HT1080 (cell line): ENCODE results near the gene XK. TPM values are rescaled to one million over a fixed set of nuclear protein-coding genes. Genes with fewer than 3 reads are reported as not detected.

ENCODE experiments used
- DNase-seq: peaks from one replicate; pipeline ENCODE4 v3.0.0-alpha.2; 2015; ENCODE audit warnings: low read depth
- total RNA-seq: library from RNA; depleted of rRNA; stranded (reverse); fragments of >200 nt; shearing (Covaris generic); gene quantifications from 2 replicates; pipeline ENCODE4 v1.2.3, GENCODE V29; 2014

Gene XK
- total RNA-seq, 1 experiment from 2014 or later, result 1.8 TPM

DNA sequence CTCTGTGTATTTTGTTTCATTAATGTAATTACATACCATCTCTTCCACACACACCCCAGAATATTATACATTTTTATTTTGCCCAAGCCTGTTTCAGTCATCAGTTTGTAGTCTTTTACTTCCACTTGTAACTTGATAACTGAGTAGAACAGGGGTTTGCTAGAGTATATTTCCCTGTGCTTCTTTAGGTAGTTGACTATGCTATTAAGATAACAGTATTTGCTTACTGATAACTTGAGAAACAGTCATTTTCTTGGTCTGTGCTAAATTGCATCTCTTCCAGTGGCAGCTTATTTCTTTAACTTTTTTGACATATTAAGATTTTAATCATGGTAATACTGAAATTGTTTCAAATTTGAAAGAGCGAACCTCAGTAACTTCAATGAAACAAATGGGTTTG lies 7.0 kb upstream of the XK start:
- DNase-seq, result no peak

DNA sequence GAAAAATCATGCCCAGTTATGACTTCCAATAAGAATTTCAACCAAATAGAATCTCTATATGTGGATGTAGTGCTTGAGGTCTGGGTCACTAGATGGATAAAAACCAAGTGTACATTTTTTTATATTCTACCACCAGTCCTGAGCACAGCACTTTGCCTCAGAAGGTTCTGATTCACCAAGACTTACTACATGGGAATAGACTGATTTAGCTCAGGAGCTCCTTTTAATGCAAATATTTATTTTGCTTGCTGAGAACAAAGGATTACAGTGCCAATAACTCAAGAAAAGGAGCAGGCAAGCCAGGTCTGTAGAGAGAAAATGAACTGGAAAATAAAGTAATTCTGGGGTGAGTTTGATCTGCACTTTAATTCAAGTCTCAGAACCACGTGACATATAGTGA lies 6.4 kb upstream of the XK start:
- no peak for DNase-seq

DNA sequence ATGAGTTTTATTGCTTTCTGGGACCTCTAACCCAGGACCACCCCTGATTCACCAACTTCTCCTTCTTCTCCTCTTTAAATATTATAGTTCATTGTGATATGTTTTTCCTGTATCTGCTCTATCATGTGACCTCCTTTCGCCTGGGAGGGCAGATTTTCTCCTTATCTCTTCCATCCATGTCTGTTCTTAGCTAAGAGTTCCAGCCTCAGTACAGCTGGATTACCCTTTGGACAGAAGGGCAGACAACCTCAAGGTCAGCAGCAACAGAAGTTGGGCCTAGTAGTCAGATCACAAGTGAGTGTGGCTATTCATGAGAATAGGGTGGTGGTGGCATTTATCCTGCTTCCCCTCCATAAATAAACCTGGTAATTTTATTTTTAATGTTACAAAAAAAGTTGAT lies 5.7 kb upstream of the XK start:
- DNase-seq, result no peak

DNA sequence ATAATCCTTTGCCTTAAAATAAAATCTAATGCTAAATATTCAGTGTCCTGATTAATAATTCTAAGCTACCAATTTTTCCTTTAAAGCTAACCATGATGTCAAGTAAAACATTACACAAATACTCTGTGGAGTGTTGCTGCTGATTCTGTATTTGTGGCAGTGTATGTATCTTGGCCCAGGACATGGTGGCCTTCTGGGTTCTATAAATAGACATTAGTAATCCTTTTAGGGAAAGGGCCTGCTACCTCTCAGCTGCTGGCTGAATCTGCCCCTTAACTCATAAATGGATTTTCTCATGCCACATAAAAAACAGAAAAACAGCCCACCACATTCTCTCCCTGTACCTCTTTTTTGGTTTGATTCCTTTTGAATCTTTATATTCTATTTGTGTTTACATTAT lies 1.2 kb upstream of the XK start:
- DNase-seq, result no peak

DNA sequence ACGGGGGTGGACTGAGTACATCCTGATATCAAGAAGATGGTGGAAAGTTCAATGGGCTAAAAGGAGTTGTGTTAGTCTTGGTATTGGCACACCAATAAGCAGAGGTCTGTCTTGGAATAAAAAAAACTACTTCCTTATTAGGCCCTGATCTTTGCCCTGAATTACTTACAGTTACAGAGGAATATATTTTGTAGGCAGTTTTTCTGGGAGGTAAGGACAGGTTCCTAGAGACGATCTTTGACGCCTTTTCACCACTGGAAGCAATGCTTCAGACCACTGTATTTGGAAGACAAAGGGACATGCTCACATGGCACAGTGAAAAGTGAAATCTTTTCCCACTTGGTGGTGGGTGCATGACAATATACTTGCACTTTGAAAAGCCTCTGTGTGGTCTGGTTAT lies 618 bp upstream of the XK start:
- no peak for DNase-seq

DNA sequence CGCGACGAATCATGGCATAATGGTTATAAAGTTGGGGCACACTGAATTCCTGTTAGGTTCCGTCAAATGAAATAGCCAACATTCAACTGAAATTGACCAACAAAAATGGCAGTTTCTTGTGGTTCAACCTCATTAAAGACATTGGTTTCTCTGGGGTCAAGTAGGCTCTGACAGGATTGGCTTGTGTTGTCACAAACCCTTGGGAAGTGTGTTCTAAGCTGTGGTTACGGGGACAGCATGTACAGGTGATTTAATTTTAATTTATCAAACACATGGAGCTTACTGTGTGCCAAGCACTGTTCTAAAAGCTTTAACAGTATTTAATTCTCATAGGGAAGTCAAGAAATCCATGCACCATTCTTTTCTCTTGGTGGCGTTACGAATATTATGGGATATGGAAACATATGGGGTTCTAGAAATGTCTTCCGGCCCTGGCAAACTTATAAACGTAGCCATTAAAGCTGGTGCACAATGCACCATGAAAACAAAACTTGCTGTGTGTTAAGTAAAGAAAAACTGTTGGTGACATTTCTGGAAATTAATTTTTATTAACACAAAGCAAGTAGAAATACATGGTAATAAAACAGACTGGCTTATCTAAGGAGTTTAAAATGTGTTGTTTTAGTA lies 891 bp downstream of the XK start:
- DNase-seq, result no peak

DNA sequence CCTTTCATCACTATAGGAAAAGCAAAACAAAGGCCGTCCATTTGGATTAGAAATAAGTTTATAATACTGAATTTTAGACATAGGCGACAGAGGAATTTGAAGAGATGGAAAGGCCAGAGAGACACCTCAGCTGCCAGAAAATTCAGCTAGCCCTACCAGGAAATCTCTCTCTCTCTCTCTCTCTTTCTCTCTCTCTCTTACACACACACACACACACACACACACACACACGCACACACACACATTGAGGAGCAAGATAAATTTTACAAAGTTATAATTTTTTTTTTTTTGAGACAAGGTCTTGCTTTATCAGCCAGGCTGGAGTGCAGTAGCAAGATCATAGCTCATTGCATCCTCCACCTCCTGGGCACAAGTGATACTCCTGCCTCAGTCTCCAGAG lies 1.4 kb downstream of the XK start:
- no peak for DNase-seq

DNA sequence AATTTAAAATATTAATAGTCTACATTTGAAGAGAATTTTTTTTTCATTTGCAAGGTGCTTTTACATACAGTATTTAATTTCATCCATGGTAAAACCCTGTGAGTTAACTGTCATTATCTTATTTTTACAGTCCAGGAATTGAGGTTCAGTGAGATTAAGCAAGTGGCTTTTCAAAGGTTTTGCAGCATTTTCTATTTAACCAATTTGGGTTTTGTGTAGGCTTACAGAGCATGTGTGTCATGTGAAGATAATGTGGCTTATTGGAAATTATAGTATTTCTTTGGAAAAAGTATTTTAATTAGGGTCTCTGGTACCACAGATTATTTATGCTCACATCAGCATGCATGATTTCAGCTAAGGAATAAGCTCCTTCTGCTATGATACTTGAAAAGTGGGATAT lies 4.5 kb downstream of the XK start:
- no peak for DNase-seq

DNA sequence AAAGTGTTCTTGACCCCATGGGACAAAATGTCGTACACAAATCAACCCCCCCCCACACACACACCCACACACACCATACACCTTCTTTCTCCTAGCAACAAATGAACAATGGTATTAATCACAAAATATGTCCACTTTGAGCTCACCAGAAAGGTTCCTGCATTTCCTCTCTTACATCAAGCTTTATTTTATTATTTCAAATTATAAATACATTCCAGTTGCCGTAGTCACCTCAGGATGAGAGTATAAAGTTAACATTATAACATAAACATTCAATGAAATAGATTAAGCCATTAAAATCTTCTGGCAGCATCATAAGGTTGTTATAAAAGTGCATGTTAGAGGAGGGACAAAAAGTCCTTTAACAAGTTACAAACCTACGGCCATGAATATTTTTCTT lies 7.3 kb downstream of the XK start:
- no peak for DNase-seq

DNA sequence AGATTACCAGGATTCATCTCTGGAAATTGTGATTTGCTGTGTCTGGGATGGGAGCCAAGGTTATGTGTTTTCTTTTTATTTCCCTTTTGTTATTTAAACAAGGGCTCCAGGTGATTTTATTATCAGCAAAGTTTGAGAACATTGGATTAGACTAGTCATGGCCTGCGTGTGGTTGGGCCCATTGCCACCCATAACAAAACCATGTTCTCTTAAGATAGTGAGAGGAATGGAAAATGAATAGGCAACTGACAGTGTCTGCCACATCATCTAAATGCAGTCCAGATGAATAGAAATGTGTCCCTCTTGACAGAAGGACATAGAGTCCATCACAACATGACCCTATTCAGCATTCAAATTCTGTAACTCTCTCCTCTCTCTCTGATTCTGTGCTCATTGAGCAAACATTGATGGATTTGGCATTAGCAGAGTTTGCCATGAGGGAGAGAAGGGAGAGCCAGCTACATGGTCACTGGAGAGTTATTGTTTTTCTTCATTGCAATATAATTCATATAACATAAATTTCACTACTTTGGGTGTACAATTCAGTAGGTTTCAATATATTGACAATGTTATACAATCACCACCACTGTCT lies 11.7 kb downstream of the XK start:
- no peak for DNase-seq

DNA sequence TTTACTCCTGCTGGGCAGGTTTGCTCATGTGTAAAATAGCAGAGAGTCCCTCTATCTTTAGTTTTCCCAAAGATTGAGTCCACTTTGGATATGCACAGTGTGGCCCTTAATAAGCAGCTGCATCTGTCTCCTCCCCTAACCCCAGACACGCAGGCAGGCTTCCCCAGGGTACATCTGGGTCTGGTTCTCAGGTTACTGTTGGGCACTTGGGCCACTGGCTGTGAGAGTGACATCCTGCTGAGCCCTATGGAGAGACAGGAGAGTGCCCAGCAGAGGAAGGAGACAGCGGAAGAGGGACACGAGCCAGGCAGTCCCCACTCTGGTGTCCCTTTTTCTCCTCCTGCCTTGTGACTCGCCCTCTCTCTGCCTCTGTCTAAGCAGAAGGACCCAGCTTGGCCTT lies 16.0 kb downstream of the XK start:
- no peak for DNase-seq

DNA sequence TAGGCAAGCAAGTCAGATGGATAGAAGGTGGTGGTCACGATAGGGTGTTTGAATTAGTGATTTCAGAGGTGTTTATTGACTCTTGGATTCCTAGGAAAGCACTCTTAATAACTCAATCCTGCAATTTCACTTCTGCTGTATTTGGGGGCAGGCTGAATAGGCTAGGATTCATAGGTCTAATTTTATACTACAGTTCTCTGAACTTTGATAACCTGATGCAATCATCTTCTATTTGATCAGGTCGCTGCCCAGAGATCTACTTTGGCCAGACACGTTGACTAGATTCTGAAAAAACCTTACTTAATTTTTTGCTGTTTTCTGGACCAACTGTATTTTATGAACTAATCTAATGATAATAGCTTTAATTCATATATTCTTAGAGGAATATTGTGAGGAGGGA lies 26.4 kb downstream of the XK start:
- DNase-seq, result no peak

DNA sequence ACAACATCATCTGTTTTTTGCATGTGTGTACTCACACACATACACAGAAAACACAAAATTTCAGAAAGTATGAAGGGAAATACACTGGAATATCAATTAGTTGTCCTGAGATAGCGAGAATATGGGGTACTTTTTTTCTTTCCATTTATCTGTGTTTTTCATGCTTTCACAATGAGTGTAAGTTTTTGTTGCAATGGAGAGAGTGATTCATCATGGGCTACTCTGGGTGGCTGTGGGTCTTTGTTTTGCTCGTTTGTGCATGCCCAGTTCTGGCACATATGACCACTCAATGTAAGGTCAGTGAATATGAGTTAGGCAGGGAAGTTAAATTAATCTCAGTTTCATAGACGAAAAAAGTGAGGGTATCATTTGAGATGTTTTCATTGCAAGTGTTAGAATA lies 26.9 kb downstream of the XK start:
- peak; percentile 44 for DNase-seq

DNA sequence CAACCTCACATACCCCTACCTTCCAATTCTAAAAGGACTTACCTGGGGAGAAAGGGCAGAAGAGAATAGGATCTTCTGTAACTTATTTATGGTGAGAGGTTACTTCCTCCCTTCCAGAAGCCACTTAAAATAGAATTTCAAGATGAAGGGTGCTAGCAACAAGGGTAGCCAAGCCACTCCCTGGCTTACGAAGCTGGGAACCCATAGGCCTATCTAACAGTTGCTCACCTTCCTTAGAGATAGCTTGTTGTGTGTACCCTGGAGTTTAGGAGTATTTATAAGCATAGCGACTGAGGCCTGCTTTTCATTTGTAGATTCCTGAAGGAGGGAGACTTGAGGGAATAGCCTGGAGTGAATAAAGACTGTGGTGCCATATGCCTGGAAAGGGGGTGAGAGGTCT lies 28.9 kb downstream of the XK start:
- DNase-seq, result no peak

DNA sequence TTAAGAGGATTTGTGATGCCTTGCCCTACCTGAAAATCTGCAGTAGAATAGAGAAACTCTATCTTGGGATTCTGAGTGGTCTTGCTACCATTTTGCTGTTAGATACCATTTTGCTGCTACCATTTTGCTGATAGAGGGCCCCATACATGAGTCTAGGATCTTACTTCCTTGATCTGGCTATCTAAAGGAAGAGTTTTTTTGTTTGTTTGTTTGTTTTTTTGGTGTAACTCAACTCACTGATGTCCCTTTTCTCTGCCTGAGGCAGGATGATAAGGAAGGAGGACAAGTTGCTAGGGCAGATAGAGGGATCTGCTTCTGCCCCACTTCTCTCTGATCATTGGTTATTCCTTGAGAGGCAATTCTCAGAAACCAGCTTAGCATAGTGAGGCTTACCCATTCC lies 31.0 kb downstream of the XK start:
- DNase-seq, result no peak

DNA sequence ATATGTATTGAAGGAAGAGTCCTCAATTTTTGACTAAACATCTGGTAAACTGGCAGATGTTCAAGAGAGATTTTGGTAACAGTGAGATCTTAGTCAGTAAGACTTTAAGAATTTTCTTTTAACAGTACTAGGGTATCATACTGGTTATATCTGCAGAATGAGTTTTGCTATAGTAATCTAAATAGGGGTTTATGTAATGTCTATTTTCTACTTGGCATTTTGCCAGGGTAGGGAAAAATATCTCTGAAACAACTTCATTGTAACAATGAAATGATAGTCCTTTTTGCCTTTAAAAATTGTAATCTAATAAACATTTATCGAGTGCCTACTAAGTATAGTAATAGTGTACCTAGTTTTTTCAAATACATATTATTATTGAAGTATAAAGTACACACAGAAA lies 32.1 kb downstream of the XK start:
- no peak for DNase-seq

DNA sequence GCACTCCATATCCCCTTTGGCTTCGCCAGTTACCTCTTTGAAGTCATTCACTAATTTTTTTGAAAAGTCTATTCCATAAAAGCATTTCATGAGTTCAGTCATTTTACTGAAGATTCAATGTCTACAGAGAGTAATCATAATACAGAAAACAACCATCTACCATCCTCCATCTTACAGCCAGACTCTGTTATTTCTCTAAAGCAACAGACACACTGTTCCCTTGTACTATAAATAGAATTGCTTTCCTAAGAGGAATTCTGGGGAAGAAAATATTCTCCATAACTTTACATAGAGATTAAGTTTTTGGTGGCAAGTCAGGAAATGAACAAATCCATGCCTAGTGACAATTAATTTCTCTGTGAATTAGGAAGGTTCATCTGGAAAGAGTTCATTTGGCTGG lies 37.0 kb downstream of the XK start:
- no peak for DNase-seq

DNA sequence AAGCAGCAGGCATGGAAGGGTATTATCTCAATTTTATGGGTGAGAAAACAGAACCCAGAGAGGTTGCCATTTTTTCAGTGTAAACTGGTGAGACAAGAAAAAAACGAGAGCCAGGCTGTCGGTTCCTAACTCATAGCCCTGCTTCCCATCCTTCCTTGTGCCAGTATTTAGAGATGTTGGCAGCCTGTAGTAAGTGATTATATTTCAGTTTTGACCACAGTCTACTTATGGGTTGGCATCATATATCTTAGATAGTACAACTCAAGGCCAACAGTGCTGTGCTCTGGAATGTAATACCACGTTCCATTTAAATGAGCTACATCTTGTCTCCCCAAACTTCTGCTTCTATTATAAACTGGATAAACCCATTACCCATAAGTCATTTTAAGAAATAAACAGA lies 40.8 kb downstream of the XK start:
- no peak for DNase-seq

DNA sequence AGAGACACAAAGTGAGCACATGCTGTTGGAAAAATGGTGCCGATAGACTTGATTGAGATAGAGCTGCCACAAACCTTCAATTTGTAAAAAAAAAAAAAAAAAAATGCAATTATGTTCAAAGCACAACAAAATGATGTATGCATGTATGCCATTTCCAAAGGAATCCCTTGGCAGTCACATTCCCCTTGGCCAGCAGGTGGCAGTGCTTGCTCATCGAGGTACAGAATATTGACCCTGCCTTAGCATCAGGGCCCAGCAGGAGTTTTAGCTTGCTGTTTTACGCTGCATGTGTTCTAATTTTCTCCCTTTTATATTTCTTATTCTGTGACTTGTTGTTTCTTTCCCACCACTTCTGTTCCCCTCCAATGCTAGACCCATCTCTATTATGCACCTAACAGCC lies 59.8 kb downstream of the XK start:
- peak; percentile 39 for DNase-seq

DNA sequence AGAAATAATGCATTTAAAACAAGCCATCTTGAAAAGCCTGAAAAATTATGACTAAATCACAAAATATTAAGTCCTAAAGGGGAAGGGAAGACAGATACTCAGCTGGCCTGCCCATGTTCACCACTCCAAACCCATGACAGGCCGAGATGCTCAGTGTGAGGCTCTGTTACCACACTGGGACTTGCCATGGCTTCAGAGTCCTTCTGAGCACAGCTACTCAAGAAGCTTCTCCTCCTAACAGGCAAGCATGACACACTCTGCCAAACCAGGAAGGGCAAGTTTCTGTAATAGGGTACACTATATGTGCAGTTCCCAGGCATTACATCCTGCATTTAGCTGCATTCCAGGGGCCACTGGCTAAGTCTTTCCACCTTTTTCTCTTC lies 60.2 kb downstream of the XK start:
- no peak for DNase-seq

DNA sequence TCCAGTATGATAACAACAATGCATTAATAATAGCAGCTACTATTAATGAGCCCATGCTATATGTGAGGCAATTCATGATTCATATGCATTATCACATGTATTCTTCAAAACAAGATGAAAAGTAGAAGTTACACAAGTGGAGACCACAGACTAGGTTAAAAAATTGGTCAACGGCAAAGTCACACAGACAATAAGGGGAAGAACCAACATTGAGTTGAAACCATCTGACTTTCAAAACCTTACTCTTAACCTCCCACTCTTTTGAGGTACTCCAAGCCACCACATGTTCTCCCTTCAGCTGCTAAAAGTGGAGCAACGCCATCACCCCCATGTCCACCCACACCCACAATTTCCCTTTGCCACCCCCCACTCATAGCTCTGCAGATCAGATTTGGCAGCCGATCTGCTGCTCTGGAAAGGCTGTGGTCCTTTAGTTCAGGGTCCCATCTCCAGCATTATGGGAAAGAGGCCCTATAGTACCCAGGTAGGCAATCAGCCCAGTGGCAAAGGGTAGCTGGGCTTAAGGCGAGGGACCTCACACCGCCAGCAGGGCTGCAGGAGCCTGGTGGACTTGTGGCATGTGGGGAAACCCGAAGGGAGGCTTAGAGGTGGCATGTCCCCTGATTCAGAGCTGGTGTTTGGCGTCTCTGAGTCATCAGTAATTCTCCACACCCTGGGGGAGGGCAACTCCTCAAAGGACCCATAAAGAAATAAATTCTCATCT lies 60.8 kb downstream of the XK start:
- DNase-seq, result peak; percentile 42

DNA sequence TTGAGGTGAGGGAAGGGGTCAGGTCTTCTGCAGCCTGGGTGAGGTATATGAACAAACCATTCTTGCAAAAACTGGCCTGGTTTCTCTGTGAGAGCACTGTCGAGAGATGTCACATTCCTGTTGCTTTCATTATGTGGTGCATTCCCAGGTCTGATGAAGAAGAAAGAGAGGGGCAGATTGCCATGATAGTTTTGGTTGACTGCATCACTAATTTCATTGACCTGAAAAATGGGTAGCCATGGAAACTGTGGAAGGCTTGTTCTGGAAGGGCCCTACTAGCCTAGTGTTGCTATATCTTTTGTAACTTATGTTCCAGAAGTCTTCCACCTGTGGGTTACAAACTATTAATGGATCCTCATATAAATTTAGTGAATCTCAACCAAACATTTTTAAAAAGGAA lies 61.4 kb downstream of the XK start:
- no peak for DNase-seq

DNA sequence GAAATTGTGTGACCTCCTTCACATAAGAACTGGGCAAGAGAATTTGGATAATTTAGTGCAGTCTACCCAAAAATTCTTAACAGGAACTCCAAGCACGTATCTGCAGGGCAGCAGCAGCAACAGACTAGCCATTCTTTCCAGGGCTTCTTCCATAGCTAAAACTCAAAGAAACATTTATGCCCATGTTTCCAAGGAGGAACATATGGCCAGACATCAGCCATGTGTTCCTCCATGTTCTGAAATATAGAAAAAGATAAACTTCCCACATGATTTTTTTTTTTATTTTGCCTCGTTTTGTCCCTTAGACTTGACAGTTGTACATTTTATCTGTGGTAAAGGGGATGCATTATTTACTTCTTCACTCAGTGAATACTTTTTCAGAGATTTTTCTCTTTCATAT lies 66.7 kb downstream of the XK start:
- no peak for DNase-seq
